Measurements from ENCODE around the gene ABHD17A.

GRCh38 chr19:1856698-1857603 lies 28.3 kb downstream of the ABHD17A start:
- TF ChIP-seq CTCF (IDR thresholded peaks at IDR 0.05; ENCODE audit: control extremely low read depth in 1 of 3, insufficient read depth in 1 of 3, low read depth in 1 of 3, low read length in 3 of 3) (no peak), RNF2 (IDR thresholded peaks at IDR 0.05; ENCODE audit: borderline replicate concordance, low read depth, low read length, missing control alignments, poor library complexity, severe bottlenecking) (no peak), POLR2AphosphoS5 (IDR thresholded peaks at IDR 0.05; ENCODE audit: low read depth, low read length) (no peak), CHD2 (IDR thresholded peaks at IDR 0.05; ENCODE audit: low read length) (no peak), USF2 (IDR thresholded peaks at IDR 0.05; ENCODE audit: low read length) (no peak), ATF3 (IDR thresholded peaks at IDR 0.05; ENCODE audit: insufficient read depth, low read depth, low read length) (no peak), POLR2A (IDR thresholded peaks at IDR 0.05; ENCODE audit: control extremely low read depth in 1 of 2, low read depth in 2 of 2, low read length in 2 of 2) (no peak), SIN3A (conservative IDR thresholded peaks at IDR 0.05 in 1 of 2, IDR thresholded peaks at IDR 0.05 in 1 of 2; ENCODE audit: low read depth in 1 of 2, low read length in 2 of 2) (peak; percentile 22 to 43; a peak in 1 of 4 replicates), GABPA (IDR thresholded peaks at IDR 0.05; ENCODE audit: borderline replicate concordance, insufficient read depth, low read length) (no peak)
